Activated CD8-positive, alpha-beta memory T cell treated with anti-CD3 and anti-CD28 coated beads for 4 hours (primary cell): ENCODE measurements around the gene CHKA.

Experiments
- DNase-seq, 2 donors: peaks; one replicate each; pipeline ENCODE4 v3.0.0-alpha.2; 2020; ENCODE audit warnings: low read depth in 2 of 2

The CHKA gene

DNA sequence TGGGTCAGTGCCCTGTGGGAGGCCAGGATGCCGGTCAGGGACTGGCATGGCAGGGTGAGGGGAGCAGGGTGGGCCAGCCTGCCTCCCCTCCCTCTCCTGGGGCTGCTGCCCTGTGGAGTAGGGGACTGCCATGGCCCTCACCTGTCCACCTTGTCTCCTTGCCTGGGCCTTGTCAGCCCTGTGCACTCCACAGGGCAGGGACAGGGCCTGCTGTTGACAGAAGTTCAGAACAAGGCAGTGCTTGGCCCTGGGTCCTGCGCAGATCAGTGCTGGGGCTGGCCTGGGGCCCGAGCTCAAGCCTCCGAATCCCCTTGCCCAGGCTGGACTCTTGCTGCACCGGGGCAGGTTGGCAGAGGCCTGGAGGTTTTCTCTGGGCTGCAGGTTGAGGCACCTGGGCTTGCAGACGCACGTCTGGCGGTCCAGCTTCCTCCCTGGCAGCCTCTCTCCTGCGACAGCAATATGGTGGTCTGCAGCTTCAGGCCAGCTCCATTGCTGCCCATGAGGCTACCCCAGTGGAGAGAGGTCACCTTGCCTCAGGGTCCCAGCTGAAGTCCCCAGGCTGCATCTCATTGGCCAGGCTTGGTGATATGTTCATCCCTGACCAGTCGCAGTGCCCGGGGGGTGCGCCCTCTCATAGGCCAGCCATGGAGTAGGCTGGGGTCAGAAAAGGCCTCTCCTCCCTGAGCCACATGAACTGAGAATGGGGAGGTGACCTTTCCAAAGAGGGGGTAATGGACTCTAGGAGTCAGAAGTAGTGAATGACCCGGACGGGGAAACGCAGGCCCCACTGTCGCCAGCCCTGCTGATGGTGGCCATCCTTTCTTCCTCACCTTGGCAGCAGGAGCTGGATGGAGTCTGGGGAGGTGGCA is 21.5 kb upstream of the CHKA start:
- DNase-seq = no peak

GRCh38 chr11:68142028-68142412 is 20.8 kb upstream of the CHKA start:
- peak in 1 of 2 donors; percentile 25 for DNase-seq

DNA sequence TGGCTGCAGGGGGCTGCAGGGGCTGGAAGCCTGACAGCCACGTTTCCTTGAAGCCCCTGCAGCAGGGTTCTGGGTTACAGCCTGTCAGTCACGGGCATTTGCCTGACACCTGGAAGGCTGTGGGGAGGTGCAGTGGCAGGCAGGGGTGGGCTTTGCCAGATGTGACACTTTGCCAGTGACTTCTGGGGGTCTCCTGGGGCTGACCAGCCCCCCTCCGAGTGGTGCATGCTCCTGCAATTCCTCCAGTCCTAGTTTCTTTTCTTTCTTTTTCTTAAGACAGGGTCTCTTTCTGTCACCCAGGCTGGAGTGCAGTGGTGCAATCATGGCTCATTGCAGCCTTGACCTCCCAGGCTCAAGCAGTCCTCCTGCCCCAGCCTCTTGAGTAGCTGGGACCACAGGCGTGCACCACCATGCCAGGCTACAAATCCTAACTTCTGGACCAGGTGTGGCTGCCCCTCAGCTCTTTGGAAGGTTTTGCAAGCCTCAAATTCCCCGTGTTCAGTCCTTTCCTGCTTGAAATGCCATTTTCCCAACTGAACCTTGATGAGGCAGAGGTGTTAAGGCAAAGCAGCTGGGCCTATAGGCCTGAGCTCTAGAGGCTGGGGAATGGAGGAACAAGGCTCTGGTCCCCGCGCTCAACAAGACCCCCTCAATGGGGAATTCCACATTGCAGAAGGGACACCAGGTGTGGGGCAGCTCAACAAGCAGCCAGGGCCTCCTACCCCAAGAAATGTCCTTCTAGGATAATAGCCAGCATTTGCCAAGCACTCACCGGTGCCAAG is 20.2 kb upstream of the CHKA start:
- no peak for DNase-seq

GRCh38 chr11:68140496-68141245 is 19.5 kb upstream of the CHKA start:
- no peak for DNase-seq

GRCh38 chr11:68138237-68138636 is 17.0 kb upstream of the CHKA start:
- no peak for DNase-seq

DNA sequence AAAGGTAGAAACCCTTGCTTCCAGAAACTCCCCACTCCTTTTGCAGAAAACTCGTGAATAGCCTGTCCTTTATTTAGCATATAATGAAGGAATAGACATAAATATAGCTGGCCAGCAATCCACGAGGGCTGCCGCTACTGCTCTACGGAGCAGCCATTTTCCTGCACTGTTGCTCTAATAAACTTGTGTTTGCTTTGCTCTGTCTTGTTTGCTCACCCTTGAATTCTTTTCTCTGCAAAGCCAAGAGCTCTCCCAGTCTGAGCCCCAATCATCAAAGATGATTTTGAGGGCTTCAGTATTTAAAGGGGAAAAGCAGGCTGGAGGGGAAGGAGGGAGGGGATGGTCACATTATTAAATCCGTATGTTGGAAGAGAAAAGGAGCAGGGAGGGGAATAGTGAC is 16.6 kb upstream of the CHKA start:
- no peak for DNase-seq

- no peak for DNase-seq
These were observed 15.7 kb upstream of the CHKA start for GRCh38 chr11:68136866-68137265.

GRCh38 chr11:68135161-68135560 is 14.0 kb upstream of the CHKA start:
- no peak for DNase-seq

GRCh38 chr11:68133761-68134160 is 12.6 kb upstream of the CHKA start:
- no peak for DNase-seq

GRCh38 chr11:68130121-68130520 is 8.9 kb upstream of the CHKA start:
- DNase-seq = no peak

GRCh38 chr11:68128682-68129327 is 7.6 kb upstream of the CHKA start:
- DNase-seq = no peak

DNA sequence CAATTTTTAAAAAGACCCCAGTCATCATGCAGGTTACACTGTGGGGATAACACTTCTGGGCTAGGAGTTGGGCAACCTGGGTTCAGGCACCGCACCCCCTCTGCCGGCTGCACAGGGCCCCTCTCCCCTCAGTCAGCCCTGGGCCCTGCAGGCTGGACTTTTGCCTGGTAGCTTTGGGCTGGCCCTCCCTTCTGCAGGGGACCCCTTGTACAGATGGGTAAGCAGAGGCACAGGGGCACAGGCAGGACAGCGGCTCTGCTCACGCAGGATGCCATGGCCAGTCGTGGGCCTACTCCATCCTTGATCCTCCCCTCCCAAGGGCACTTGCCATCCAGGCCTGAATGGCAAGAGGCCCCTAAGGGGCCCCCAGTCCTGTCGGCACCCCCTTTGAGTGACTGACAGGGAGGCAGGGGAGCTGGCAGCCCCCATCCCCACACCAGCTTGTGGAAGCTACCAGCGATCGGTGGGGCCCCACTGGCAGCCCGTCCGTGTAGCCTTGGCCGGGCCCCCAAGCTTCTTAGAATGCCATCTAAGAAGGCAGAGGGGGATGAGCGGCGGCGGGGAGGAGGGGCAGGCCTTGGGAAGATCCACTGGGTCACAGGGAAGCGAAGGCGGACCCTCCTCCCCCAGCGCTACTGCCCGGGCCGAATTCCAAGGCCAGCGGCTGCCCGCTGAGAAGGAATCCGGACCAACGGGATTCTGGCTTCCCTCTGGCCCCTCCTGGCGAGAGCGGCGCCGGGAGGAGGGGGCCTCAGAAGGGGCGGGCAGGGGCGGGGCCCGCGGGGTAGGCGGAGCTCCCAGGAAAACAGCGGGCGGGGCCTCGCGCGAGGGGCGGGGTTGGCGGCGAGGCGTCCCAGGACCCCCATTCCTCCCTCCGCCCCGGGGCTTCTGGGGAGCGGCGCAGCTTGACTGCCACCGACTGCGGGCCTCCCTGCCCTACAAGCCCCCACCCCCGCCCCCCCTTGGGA is 6.8 kb upstream of the CHKA start:
- no peak for DNase-seq

DNA sequence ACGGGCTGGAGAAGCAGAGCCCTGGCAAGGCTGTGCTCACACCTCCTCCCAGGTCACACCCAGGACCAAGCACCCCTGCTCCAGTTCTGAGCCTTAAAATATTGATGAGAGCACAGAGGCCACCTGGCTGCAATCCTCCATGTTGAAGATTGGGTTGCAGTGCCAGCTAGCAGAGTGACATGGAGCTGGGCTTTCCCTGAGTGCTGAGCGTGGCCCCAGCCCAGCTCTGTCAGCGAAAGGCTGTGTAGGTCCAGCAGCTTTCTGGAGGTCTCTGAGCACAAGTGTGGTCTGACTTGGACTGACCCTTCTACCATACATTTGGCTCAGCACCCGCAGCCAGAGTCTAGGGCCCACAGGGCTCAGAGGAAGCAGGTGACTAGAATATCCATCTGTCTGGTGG is 4.0 kb upstream of the CHKA start:
- DNase-seq = no peak

DNA sequence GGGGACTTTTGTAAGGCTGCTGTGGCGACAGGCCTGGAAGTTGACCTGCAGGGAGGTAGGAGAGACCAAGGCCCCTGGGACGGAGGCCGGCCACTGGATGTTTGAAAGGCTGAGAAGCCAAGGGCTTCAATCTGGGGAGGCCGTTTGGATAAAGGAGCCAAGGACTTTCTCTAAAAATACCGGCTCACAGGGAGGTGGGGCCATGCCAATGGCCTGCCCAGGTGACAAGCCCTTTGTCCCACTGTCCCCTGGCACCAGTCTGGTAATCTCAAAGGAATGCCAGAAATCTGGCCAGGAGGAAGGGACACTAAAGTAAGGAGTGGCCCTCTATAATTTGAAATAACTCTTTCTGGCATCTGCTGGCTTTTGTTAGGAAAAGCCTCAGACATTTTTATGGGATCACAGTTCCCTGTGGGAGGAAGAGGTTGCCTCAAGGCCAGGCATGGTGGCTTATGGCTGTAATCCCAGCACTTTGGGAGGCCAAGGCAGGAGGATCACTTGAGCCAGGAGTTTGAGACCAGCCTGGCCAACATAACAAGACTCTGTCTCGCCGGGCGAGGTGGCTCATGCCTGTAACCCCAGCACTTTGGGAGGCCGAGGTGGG is 1.9 kb upstream of the CHKA start:
- DNase-seq = no peak

GRCh38 chr11:68120273-68121066 is 718 bp downstream of the CHKA start:
- peak in 1 of 2 donors; percentile 10 for DNase-seq

- no peak for DNase-seq
These were observed 2.3 kb downstream of the CHKA start for GRCh38 chr11:68118706-68119448.

DNA sequence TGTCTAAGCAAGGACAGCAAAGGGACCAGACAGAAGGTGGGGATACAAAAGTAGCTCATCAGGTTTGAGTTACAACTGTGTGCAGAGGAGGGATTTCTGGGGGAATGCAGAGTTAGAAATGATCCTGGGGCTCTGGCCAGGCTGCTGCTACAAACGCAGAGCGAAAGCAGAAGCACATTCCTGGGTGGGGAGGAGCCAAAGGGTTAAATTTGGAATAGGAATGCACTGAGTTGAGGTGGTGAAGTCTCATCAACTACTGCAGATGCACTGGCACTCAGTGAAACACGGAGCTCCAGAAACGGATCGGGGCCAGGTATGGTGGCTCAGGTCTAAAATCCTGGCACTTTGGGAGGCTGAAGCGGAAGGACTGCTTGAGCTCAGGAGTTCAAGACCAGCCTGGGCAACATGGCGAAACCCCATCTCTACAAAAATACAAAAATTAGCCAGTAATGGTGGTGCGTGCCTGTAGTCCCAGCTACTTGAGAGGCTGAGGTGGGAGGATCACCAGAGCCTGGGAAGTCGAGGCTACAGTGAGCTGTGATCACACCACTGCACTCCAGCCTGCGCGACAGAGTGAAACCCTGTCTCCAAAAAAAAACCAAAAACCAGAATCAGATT is 3.2 kb downstream of the CHKA start:
- DNase-seq = no peak

DNA sequence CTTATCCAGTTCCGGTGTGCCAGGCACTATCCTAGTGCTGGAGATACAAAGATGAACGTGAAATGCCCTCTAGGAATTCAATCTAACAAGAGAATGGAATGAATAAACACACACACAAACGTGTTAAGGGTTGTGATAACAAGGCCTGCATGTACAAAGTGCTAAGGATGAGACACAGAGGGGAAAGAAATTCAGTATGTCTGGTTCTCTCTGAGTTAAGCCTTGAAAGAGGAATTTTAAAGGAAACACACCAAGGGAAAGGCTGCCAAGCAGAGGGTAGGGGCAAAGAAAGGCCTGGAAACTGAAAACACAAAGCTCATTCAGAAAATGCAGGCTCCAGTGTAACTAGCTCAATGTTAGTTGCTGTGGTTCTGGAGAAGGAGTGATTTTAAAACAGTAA is 4.2 kb downstream of the CHKA start:
- no peak for DNase-seq
